Measurements from ENCODE around the gene SORCS2. TPM values are rescaled to one million over a fixed set of nuclear protein-coding genes. Genes with fewer than 3 reads are reported as not detected.
A peak's percentile ranks its signal among the peaks of the same experiment; 100 is the strongest.

The SORCS2 gene
- total and polyA plus RNA-seq, 2 of the 8 experiments (the other 6 are each of a cell fraction or from before 2014, with no cell fraction given): 0.36 to 1.8 TPM

- Histone ChIP-seq H3K23me2 (ENCODE audit: low read depth, low read length) (no peaks in the 10 kb centered on the region), H3K27me3 (replicated peaks in 1 of 4; ENCODE audit: control insufficient read depth in 3 of 4, extremely low read depth in 1 of 4, insufficient read depth in 3 of 4, low read length in 3 of 4) (no peaks in the 10 kb centered on the region), H4K20me1 (replicated peaks in 1 of 2; ENCODE audit: control insufficient read depth in 1 of 2, insufficient read depth in 2 of 2, low read length in 2 of 2) (peaks cover 0 to 3% of the 10 kb centered on the region in 2 experiments), H3K79me1 (ENCODE audit: low read depth, low read length) (no peaks in the 10 kb centered on the region), H3K4me2 (ENCODE audit: insufficient read depth in 1 of 2, low read depth in 2 of 2, low read length in 2 of 2) (no peak overlapping the region), H4K91ac (replicated peaks; ENCODE audit: insufficient read length, low read length) (no peak overlapping the region), H2AK5ac (ENCODE audit: low read depth, low read length) (no peak overlapping the region), H2BK120ac (replicated peaks; ENCODE audit: low read depth, low read length) (no peak overlapping the region), H4K8ac (ENCODE audit: extremely low read depth, insufficient read depth, low read length) (peak overlapping the region; percentile 46; the same call in 1 of the 2 replicates), H3K14ac (ENCODE audit: insufficient read length) (no peak overlapping the region), H4K5ac (ENCODE audit: insufficient read length, low read depth, low read length) (no peak overlapping the region), H3K4me3 (ENCODE audit: extremely low read depth in 1 of 4, insufficient read depth in 2 of 4, low read depth in 3 of 4, low read length in 4 of 4) (no peak overlapping the region), H3K4me1 (replicated peaks in 1 of 4; ENCODE audit: control insufficient read depth in 3 of 4, insufficient read depth in 4 of 4, low read length in 3 of 4) (peaks cover 0 to 2% (median under 1%) of the 10 kb centered on the region in 4 experiments; a peak in 3 of 7 replicates), H3K9ac (replicated peaks in 1 of 4; ENCODE audit: extremely low read depth in 1 of 4, low read depth in 3 of 4, low read length in 3 of 4) (no peak overlapping the region), H3K18ac (ENCODE audit: extremely low read depth, low read length) (no peak overlapping the region), H2BK5ac (ENCODE audit: low read depth, low read length) (no peak overlapping the region), H2AFZ (ENCODE audit: low read length) (no peak overlapping the region), H3K27ac (ENCODE audit: low read depth, low read length) (no peak overlapping the region), H2BK20ac (ENCODE audit: low read length) (no peak overlapping the region), H3K4ac (replicated peaks; ENCODE audit: insufficient read length, low read depth, low read length) (no peak overlapping the region), H3K23ac (ENCODE audit: insufficient read length) (no peak overlapping the region), H3K79me2 (ENCODE audit: control insufficient read depth in 1 of 2, insufficient read depth in 2 of 2, low read length in 2 of 2) (no peaks in the 10 kb centered on the region), H3K56ac (replicated peaks; ENCODE audit: insufficient read length, low read depth, low read length) (no peak overlapping the region), H3K9me3 (ENCODE audit: insufficient read depth in 2 of 2, low read depth in 1 of 2, low read length in 1 of 2) (no peaks in the 10 kb centered on the region), H2BK12ac (ENCODE audit: low read depth, low read length) (no peak overlapping the region), H2BK15ac (ENCODE audit: low read length) (no peak overlapping the region), H3K36me3 (ENCODE audit: control insufficient read depth in 2 of 4, insufficient read depth in 4 of 4, low read length in 3 of 4) (no peaks in the 10 kb centered on the region)
- FAIRE-seq (no peak), DNase-seq (ENCODE audit: low read depth in 1 of 2, low spot score in 2 of 2) (no peak)
- WGBS, 2 experiments (ENCODE audit: extremely low coverage in 1 of 2, insufficient coverage in 1 of 2, insufficient read length in 1 of 2, insufficient replicate concordance in 2 of 2, low coverage in 1 of 2, low lambda C conversion rate in 2 of 2, missing lambda C conversion rate in 1 of 2): 82% methylated on average over 7 of the region's 7 CpGs; no CpG with 5 or more reads in 1 of the 2 experiments
- CTCF ChIA-PET (ENCODE audit: partially characterized antibody): interaction anchor here (1.1 to 3.4 kb wide), 2 partner anchors 32 to 92 kb away, joined by 4 to 15 read pairs; no protein-coding TSS in a partner anchor
- POLR2A ChIA-PET (ENCODE audit: partially characterized antibody): no interaction called here
- no peak for TF ChIP-seq TAF7 (optimal IDR thresholded peaks at IDR 0.05; ENCODE audit: borderline replicate concordance, low read depth, low read length)
- no peak for TF ChIP-seq EP300 (IDR thresholded peaks at IDR 0.05; ENCODE audit: borderline replicate concordance in 1 of 2, low read depth in 2 of 2, low read length in 2 of 2)
- TF ChIP-seq PHF8 (conservative IDR thresholded peaks at IDR 0.05; ENCODE audit: low read depth, low read length): no peak
- TF ChIP-seq CREB1 (IDR thresholded peaks at IDR 0.05): no peak
- no peak for TF ChIP-seq CTCF (IDR thresholded peaks at IDR 0.05; ENCODE audit: control extremely low read depth in 1 of 3, insufficient read depth in 1 of 3, low read depth in 1 of 3, low read length in 3 of 3)
- TF ChIP-seq RBBP5 (IDR thresholded peaks at IDR 0.05; ENCODE audit: borderline replicate concordance, low read depth, low read length): no peak
- no peak for TF ChIP-seq MAFK (IDR thresholded peaks at IDR 0.05; ENCODE audit: low read depth, low read length)
- no peak for TF ChIP-seq SIN3A (conservative IDR thresholded peaks at IDR 0.05 in 1 of 2, IDR thresholded peaks at IDR 0.05 in 1 of 2; ENCODE audit: low read depth in 1 of 2, low read length in 2 of 2)
- TF ChIP-seq SP2 (IDR thresholded peaks at IDR 0.05; ENCODE audit: low read length): no peak
- no peak for TF ChIP-seq SUZ12 (IDR thresholded peaks at IDR 0.05; ENCODE audit: low read length)
- no peak for TF ChIP-seq TEAD4 (IDR thresholded peaks at IDR 0.05; ENCODE audit: low read depth, low read length)
- no peak for TF ChIP-seq YY1 (IDR thresholded peaks at IDR 0.05; ENCODE audit: low read depth, low read length)
Measured at GRCh38 chr4:7368296-7368695, 176.0 kb downstream of the SORCS2 start.
